Measurements from ENCODE around the gene FGD2. TPM values are rescaled to one million over a fixed set of nuclear protein-coding genes. Genes with fewer than 3 reads are reported as not detected.

Gene FGD2
- total and polyA plus RNA-seq, 9 of the 15 experiments (the other 6 are each of a cell fraction or from before 2014, with no cell fraction given), result 0.09 TPM; not detected in 8

GRCh38 chr6:37050854-37051137 is 45.3 kb downstream of the FGD2 start:
- ATAC-seq (no peak), FAIRE-seq (no peak), DNase-seq (ENCODE audit: extremely low read depth in 1 of 4, low spot score in 3 of 4) (no peak)
- H3K4me2 ChIP-seq (ENCODE audit: insufficient read depth, low read length), result peak overlapping the region; percentile 80
- whole genome bisulfite sequencing (ENCODE audit: insufficient coverage, low coverage, missing lambda C conversion rate), result 20% methylated on average over 4 of the region's 4 CpGs
- POLR2A ChIA-PET, result interaction anchor here (0.5 to 4.7 kb wide), 13 partner anchors 9 to 260 kb away, joined by 3 to 36 read pairs (median 4); partner anchors contain the start of gene PIM1
- BruUV-seq (replicated peaks), result no TSS peak
- peaks cover 56 to 77% of the 10 kb centered on the region in 2 experiments for H3K4me1 ChIP-seq (replicated peaks in 1 of 2; ENCODE audit: control insufficient read depth in 2 of 2, insufficient read depth in 2 of 2, low read length in 2 of 2)
- peaks cover 33% of the 10 kb centered on the region; the same call in 2 of the 3 replicates for H3K79me2 ChIP-seq (ENCODE audit: control insufficient read depth, insufficient read depth, low read length)
- no peaks in the 10 kb centered on the region for H4K20me1 ChIP-seq (replicated peaks; ENCODE audit: control insufficient read depth, insufficient read depth, low read length)
- H3K4me3 ChIP-seq, result no peak overlapping the region; the same call in 1 of the 2 replicates
- no peaks in the 10 kb centered on the region for H3K36me3 ChIP-seq (ENCODE audit: control insufficient read depth, insufficient read depth, low read length)
- H3K9me1 ChIP-seq (ENCODE audit: control insufficient read depth, insufficient read depth, low read length), result no peaks in the 10 kb centered on the region
- intact Hi-C loops (cut with micrococcal nuclease), result loop anchor here (1.0 to 2.0 kb wide), 7 partner anchors 12 to 160 kb away; no protein-coding TSS in a partner anchor
- in situ Hi-C loops (cut with MboI), result loop anchor here (5.0 to 10.0 kb wide), 2 partner anchors 122 to 154 kb away; partner anchors contain the start of gene PIM1
- H3K9ac ChIP-seq (ENCODE audit: insufficient read depth in 1 of 2, low read depth in 2 of 2, low read length in 2 of 2), result peak overlapping the region; percentile 82
- H3K27me3 ChIP-seq (ENCODE audit: control insufficient read depth in 2 of 2, insufficient read depth in 2 of 2, low read length in 2 of 2), result no peaks in the 10 kb centered on the region
- peak overlapping the region; percentile 95 for H3K27ac ChIP-seq (ENCODE audit: extremely low read depth, low read depth, low read length)
- H2AFZ ChIP-seq (ENCODE audit: low read depth, low read length), result peak overlapping the region; percentile 69
- H3K9me3 ChIP-seq (replicated peaks; ENCODE audit: control insufficient read depth, insufficient read depth, low read depth, low read length), result no peaks in the 10 kb centered on the region
- CTCF ChIA-PET (ENCODE audit: low intra/inter-chr PET ratio), result interaction anchor here (0.7 to 4.6 kb wide), 4 partner anchors 9 to 159 kb away, joined by 3 to 83 read pairs (median 18); partner anchors contain the start of gene PIM1
- TF ChIP-seq SNIP1 (IDR thresholded peaks at IDR 0.05; ENCODE audit: low read depth), result no peak
- no peak for TF ChIP-seq ZNF696 (CRISPR knock-in tag; conservative IDR thresholded peaks at IDR 0.05)
- TF ChIP-seq ZNF140 (CRISPR knock-in tag; IDR thresholded peaks at IDR 0.05), result no peak
- TF ChIP-seq TFAM (CRISPR knock-in tag; conservative IDR thresholded peaks at IDR 0.05), result no peak
- no peak for TF ChIP-seq GATA2 (CRISPR knock-in tag; IDR thresholded peaks at IDR 0.05)
- no peak for TF ChIP-seq GTF2B (IDR thresholded peaks at IDR 0.05; ENCODE audit: extremely low read depth, insufficient read length)
- TF ChIP-seq RBM14 (IDR thresholded peaks at IDR 0.05; ENCODE audit: borderline replicate concordance, insufficient read depth, low read depth, low read length), result no peak
- peak in 1 of 2 experiments; percentile 5; a peak in 1 of 4 replicates for TF ChIP-seq TEAD1 (CRISPR knock-in tag; IDR thresholded peaks at IDR 0.05)
- no peak for TF ChIP-seq CEBPZ (IDR thresholded peaks at IDR 0.05; ENCODE audit: borderline replicate concordance, low read depth, low read length)
- no peak for TF ChIP-seq SRSF3 (IDR thresholded peaks at IDR 0.05; ENCODE audit: insufficient read depth, low read length)
- TF ChIP-seq ZNF146 (CRISPR knock-in tag; IDR thresholded peaks at IDR 0.05; ENCODE audit: unreplicated experiment), result no peak
- TF ChIP-seq PKNOX1 (IDR thresholded peaks at IDR 0.05), result no peak
- no peak for TF ChIP-seq ZNF764 (CRISPR knock-in tag; IDR thresholded peaks at IDR 0.05; ENCODE audit: low read depth)
- TF ChIP-seq BRD9 (IDR thresholded peaks at IDR 0.05; ENCODE audit: low read depth, partially characterized antibody), result no peak
- TF ChIP-seq CBX2 (IDR thresholded peaks at IDR 0.05; ENCODE audit: insufficient read depth, low read length, poor library complexity, severe bottlenecking), result no peak
- TF ChIP-seq CREM (IDR thresholded peaks at IDR 0.05; ENCODE audit: low read depth), result no peak
- TF ChIP-seq RAD21 (CRISPR knock-in tag; conservative IDR thresholded peaks at IDR 0.05 in 1 of 2, IDR thresholded peaks at IDR 0.05 in 1 of 2), result no peak
- TF ChIP-seq DDX20 (tag; IDR thresholded peaks at IDR 0.05; ENCODE audit: low read depth), result no peak
